Activated B cell treated with CpG ODN at 0.5 μM for 24 hours (primary cell): ENCODE measurements around the gene DISC1. TPM values are rescaled to one million over a fixed set of nuclear protein-coding genes. Genes with fewer than 3 reads are reported as not detected.
"Not testable (repeated sequence)": the region's sequence is repeated elsewhere in the genome, so short reads cannot be mapped to it uniquely, and the experiment has no call there.

Source experiments
- ATAC-seq: fragments of 200-7000 bp; cut with Tn5 transposase; one replicate; pipeline ENCODE4 v1.10.0; 2021; ENCODE audit warnings: low read depth, mild to moderate bottlenecking, moderate library complexity
- CTCF ChIA-PET: fragments of 350-600 bp; sonication (Branson Sonifier 250); formaldehyde crosslinking; loops from one replicate; lab custom pipeline; 2021; ENCODE audit warnings: antibody characterized with exemption; lab: Charles Lee
- POLR2A ChIA-PET: fragments of 350-600 bp; sonication (Branson Sonifier 250); formaldehyde crosslinking; loops from one replicate; lab custom pipeline; 2021; ENCODE audit warnings: antibody characterized with exemption; lab: Charles Lee
- DNase-seq: peaks from one replicate; pipeline ENCODE4 v3.0.0; 2022
- H3K27ac Mint-ChIP-seq: one replicate; pipeline ENCODE4 v1.8.0; 2020; ENCODE audit warnings: mixed read lengths
- H3K27me3 Mint-ChIP-seq: one replicate; pipeline ENCODE4 v1.8.0; 2021; ENCODE audit warnings: mixed read lengths
- H3K36me3 Mint-ChIP-seq: one replicate; pipeline ENCODE4 v1.8.0; 2021; ENCODE audit warnings: low read depth, mixed read lengths
- H3K4me1 Mint-ChIP-seq: one replicate; pipeline ENCODE4 v1.8.0; 2021; ENCODE audit warnings: mixed read lengths
- H3K4me3 Mint-ChIP-seq: one replicate; pipeline ENCODE4 v1.8.0; 2020; ENCODE audit warnings: mild to moderate bottlenecking, mixed read lengths
- H3K9me3 Mint-ChIP-seq: one replicate; pipeline ENCODE4 v1.8.0; 2020; ENCODE audit warnings: mixed read lengths
- intact Hi-C: fragments of 100-400 bp; cut with micrococcal nuclease; formaldehyde crosslinking; loops from one replicate; pipeline ENCODE4 v1.15.1; 2024
- total RNA-seq: library from RNA; stranded (reverse); gene quantifications from 2 replicates; pipeline ENCODE4 v1.2.3, GENCODE V29; 2022
- TF ChIP-seq, protein P1 (sequence below): fragments of 200-600 bp; IDR thresholded peaks from one replicate; pipeline ENCODE4 v1.8.0; 2022; ENCODE audit warnings: antibody characterized with exemption, mild to moderate bottlenecking

Gene DISC1
- total RNA-seq, 1 donor from 2014 or later = 2.4 TPM

DNA sequence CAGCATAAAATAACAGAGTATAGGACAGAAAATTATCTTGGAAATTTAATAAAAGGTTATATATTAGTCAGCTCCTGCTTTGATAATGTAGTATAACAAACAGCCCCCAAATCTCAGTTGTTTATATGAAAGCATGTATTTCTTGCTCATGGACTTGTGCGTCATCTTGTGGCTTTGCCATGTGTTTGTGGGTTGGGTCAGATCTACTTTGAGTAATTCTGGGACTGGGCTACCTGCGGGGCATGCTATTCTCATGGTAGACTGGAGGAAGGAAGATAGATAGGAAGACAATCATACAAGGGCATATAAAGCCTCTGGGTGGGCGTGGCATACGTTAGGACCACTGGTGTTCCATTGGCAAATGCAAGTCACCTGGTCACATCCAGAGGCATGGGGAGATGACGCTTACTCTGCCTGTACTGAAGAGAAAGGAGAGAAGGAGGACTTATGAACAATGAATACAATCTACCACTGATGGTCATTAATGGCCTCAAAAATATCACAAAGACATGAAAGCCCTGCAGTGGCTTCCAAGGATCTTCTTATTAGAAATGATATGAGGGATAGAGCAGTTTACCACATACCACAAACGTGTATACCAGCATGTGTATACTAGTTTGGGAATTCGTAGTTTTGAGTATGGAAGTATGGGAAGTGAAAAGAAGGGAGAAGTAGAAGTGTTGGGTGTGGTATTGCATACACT is 267.0 kb downstream of the DISC1 start:
- TF ChIP-seq, protein P1, sequence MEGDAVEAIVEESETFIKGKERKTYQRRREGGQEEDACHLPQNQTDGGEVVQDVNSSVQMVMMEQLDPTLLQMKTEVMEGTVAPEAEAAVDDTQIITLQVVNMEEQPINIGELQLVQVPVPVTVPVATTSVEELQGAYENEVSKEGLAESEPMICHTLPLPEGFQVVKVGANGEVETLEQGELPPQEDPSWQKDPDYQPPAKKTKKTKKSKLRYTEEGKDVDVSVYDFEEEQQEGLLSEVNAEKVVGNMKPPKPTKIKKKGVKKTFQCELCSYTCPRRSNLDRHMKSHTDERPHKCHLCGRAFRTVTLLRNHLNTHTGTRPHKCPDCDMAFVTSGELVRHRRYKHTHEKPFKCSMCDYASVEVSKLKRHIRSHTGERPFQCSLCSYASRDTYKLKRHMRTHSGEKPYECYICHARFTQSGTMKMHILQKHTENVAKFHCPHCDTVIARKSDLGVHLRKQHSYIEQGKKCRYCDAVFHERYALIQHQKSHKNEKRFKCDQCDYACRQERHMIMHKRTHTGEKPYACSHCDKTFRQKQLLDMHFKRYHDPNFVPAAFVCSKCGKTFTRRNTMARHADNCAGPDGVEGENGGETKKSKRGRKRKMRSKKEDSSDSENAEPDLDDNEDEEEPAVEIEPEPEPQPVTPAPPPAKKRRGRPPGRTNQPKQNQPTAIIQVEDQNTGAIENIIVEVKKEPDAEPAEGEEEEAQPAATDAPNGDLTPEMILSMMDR = no peak
- no peaks in the 10 kb centered on the region for H3K36me3 Mint-ChIP-seq
- no peak overlapping the region for H3K4me3 Mint-ChIP-seq
- H3K4me1 Mint-ChIP-seq = no peaks in the 10 kb centered on the region
- ATAC-seq (no peak), DNase-seq (no peak)
- no peaks in the 10 kb centered on the region for H3K27me3 Mint-ChIP-seq
- H3K27ac Mint-ChIP-seq = no peak overlapping the region
- POLR2A ChIA-PET = no interaction called here
- no peaks in the 10 kb centered on the region for H3K9me3 Mint-ChIP-seq
- intact Hi-C loops = no loop called here
- CTCF ChIA-PET = no interaction called here

DNA sequence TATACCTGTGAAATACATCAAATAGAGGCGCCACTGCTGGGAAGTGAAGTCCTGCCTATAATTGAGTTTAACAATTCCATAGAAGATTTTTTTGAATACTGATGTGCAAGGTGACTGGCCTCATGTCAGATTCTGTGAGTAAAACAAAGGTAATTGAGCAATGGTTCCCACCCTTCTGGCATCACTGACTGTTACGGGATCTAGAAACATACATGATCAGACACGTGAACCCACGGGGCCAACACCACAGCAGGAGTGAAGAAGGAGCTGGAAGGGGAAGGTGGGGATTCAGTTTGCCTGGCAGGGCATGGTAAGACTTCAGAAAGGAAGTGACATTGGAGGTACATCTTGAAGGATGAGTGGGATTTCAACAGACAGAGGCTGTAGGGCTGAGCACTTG is 270.2 kb downstream of the DISC1 start:
- intact Hi-C loops = no loop called here
- Mint-ChIP-seq H3K9me3 (no peaks in the 10 kb centered on the region), H3K27me3 (no peaks in the 10 kb centered on the region), H3K4me1 (no peaks in the 10 kb centered on the region), H3K36me3 (no peaks in the 10 kb centered on the region), H3K4me3 (no peak overlapping the region), H3K27ac (no peak overlapping the region)
- DNase-seq (no peak), ATAC-seq (no peak)
- TF ChIP-seq, protein P1 = no peak
- POLR2A ChIA-PET = no interaction called here
- CTCF ChIA-PET = no interaction called here

DNA sequence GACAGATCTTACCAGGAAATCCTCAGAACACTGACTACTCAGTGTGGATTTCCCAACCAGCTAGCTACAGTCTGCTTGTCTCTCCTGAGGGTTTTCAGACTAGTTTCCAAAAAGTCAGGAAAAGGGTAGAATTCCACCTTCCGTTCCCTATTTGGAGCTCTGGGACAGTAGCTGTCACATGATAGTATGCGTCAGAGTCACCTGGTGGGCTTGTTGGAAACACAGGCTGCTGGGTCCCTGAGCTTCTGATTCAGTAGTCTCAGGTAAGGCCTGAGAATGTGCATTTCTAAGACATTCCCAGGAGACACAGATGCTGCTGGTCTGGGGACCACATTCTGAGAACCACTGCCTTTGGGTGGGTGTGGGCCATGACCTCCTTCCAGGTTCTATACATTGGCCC is 272.5 kb downstream of the DISC1 start:
- H3K9me3 Mint-ChIP-seq = no peaks in the 10 kb centered on the region
- no peak overlapping the region for H3K4me3 Mint-ChIP-seq
- H3K4me1 Mint-ChIP-seq = no peaks in the 10 kb centered on the region
- ChIA-PET CTCF (no interaction called here), POLR2A (no interaction called here)
- TF ChIP-seq, protein P1 = no peak
- no peak for ATAC-seq
- no peak for DNase-seq
- H3K27ac Mint-ChIP-seq = no peak overlapping the region
- no peaks in the 10 kb centered on the region for H3K27me3 Mint-ChIP-seq
- intact Hi-C loops = no loop called here
- H3K36me3 Mint-ChIP-seq = no peaks in the 10 kb centered on the region

DNA sequence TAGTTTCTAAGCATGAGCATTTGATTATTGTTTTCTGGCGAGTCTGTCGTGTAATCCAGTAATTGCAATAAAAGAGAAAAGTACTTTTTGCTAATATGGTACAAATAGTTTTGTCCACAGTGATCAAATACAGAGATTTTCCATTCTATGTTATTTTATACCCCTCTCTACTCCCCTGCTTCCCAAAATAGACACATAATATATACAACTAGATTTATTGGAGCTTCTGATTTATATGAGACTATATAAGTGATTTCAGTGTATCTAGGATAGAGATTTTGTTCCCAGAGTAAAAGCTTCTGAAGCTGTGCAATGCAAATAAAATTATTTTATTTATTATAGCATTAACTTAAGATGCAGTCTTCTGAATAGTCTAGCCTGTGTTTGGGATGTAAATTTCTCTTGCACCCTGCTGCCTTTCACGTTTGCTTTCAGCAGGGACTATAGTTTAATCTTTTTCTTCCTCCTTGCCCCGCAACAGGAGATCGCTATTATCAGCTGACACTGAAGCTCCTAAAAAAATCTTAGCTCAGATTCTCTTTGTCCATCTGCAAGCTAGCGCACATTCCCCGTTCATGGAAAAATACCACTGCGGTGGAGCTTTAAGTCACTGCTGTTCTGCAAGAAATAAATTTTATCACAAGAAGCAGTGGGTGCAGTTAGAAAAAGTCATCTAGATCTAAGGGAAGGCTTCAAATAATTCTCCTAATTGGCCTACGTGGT is 273.3 kb downstream of the DISC1 start:
- intact Hi-C loops = no loop called here
- H3K9me3 Mint-ChIP-seq = no peaks in the 10 kb centered on the region
- no peak overlapping the region for H3K4me3 Mint-ChIP-seq
- H3K27me3 Mint-ChIP-seq = no peaks in the 10 kb centered on the region
- CTCF ChIA-PET = no interaction called here
- H3K27ac Mint-ChIP-seq = no peak overlapping the region
- POLR2A ChIA-PET = no interaction called here
- no peak for ATAC-seq
- no peaks in the 10 kb centered on the region for H3K36me3 Mint-ChIP-seq
- DNase-seq = no peak
- TF ChIP-seq, protein P1 = no peak
- no peaks in the 10 kb centered on the region for H3K4me1 Mint-ChIP-seq

DNA sequence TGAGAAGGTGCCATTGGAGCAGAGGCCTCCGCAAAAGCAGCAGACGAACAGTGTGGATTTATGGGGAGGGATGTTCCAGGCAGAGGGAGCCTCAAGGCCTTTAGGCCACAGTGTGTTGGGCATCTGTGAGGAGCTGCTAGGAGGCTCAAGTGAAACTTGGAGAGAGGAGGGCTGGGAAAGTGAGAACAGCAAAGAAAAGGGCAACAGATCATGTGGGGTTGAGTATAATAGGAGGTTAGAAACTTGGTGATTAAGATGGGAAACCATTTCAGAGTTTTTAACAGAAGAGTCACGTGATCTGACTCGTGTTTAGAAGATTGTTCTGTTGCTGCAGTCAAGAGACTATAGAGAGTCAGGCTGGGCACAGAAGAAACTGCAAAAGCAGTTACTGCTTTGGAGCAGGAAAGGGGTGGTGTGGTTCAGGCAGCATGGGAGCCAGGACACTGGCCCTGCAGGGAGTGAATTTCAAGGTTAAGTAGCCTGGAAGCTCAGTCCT is 277.0 kb downstream of the DISC1 start:
- ATAC-seq = no peak
- Mint-ChIP-seq H3K9me3 (no peaks in the 10 kb centered on the region), H3K27me3 (no peaks in the 10 kb centered on the region), H3K27ac (no peak overlapping the region), H3K4me1 (peaks cover 3% of the 10 kb centered on the region), H3K36me3 (no peaks in the 10 kb centered on the region), H3K4me3 (no peak overlapping the region)
- ChIA-PET CTCF (no interaction called here), POLR2A (no interaction called here)
- no peak for DNase-seq
- intact Hi-C loops = no loop called here
- TF ChIP-seq, protein P1 = no peak

DNA sequence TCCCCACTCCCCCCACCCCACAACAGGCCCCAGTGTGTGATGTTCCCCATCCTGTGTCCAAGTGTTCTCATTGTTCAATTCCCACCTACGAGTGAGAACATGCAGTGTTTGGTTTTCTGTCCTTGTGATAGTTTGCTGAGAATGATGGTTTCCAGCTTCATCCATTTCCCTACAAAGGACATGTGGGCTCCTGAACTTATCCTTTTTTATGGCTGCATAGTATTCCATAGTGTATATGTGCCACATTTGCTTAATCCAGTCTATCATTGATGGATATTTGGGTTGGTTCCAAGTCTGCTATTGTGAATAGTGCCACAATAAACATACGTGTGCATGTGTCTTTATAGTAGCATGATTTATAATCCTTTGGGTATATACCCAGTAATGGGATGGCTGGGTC is 280.7 kb downstream of the DISC1 start:
- intact Hi-C loops, POLR2A ChIA-PET, ATAC-seq, H3K4me1 Mint-ChIP-seq, H3K27ac Mint-ChIP-seq, DNase-seq, H3K4me3 Mint-ChIP-seq, H3K36me3 Mint-ChIP-seq, H3K27me3 Mint-ChIP-seq, H3K9me3 Mint-ChIP-seq, CTCF ChIA-PET: not testable (repeated sequence)
